T-cell (primary cell): Measurements from ENCODE around the gene CDH13. TPM values are rescaled to one million over a fixed set of nuclear protein-coding genes. Genes with fewer than 3 reads are reported as not detected.

Experiments
- ATAC-seq, 4 experiments: fragments of 200-7000 bp in 3 of 4; fragments of 150-1000 bp in 1 of 4; cut with Tn5 transposase; replicated peaks in 1 of 4; 1 replicate in 3 of 4; 2 replicates in 1 of 4; pipeline ENCODE4 v1.10.0; 2021; ENCODE audit warnings: moderate library complexity in 3 of 4, mild to moderate bottlenecking in 2 of 4, moderate number of reproducible peaks in 1 of 4
- CTCF ChIA-PET, 2 donors: fragments of 300-600 bp; sonication (Branson Sonifier 250); formaldehyde crosslinking; loops; one replicate each; lab custom pipeline; 2022; ENCODE audit warnings: antibody characterized with exemption in 2 of 2; lab: Charles Lee
- POLR2A ChIA-PET, 2 donors: fragments of 300-600 bp; sonication (Branson Sonifier 250); formaldehyde crosslinking; loops; one replicate each; lab custom pipeline; 2022; ENCODE audit warnings: antibody characterized with exemption in 2 of 2; lab: Charles Lee
- DNase-seq, 35 experiments: peaks; one replicate each; pipeline versions ENCODE4 v3.0.0 to v3.0.0-alpha.2; 2013 to 2023
- H3K27ac ChIP-seq: one replicate; pipeline ENCODE4 v1.5.1; 2013; ENCODE audit warnings: low read length
- H3K27me3 ChIP-seq, 2 experiments: replicated peaks in 1 of 2; 1 replicate in 1 of 2; 2 replicates in 1 of 2; pipeline versions ENCODE4 v1.6.1 to v1.7.0; 2013; ENCODE audit warnings: low read length in 1 of 2, mixed read lengths in 1 of 2; ENCODE audit not compliant: control insufficient read depth in 2 of 2, insufficient read depth in 2 of 2; ENCODE audit errors: extremely low read depth in 1 of 2
- H3K36me3 ChIP-seq, 2 donors: 1 replicate in 1 of 2; 2 replicates in 1 of 2; pipeline versions ENCODE4 v1.6.1 to v1.7.0; 2013; ENCODE audit warnings: low read length in 1 of 2; ENCODE audit not compliant: control insufficient read depth in 2 of 2, insufficient read depth in 1 of 2; ENCODE audit errors: extremely low read depth in 1 of 2
- H3K4me1 ChIP-seq, 2 experiments: 1 replicate in 1 of 2; 2 replicates in 1 of 2; pipeline versions ENCODE4 v1.6.1 to v1.7.0; 2013; ENCODE audit warnings: low read length in 2 of 2, mixed read lengths in 1 of 2; ENCODE audit not compliant: insufficient read depth in 2 of 2, control insufficient read depth in 1 of 2; ENCODE audit errors: extremely low read depth in 1 of 2
- H3K4me3 ChIP-seq, 2 donors: 1 replicate in 1 of 2; 2 replicates in 1 of 2; pipeline versions ENCODE4 v1.5.1 to v1.7.0; 2013; ENCODE audit warnings: mild to moderate bottlenecking in 2 of 2, low read length in 1 of 2, moderate library complexity in 1 of 2; ENCODE audit not compliant: control insufficient read depth in 1 of 2; ENCODE audit errors: extremely low read depth in 1 of 2
- H3K9me3 ChIP-seq: 2 replicates; pipeline ENCODE4 v1.7.0; 2013
- H3K27ac Mint-ChIP-seq, 2 donors: one replicate each; pipeline ENCODE4 v1.8.0; 2020 to 2021; ENCODE audit warnings: mild to moderate bottlenecking in 2 of 2, mixed read lengths in 2 of 2
- H3K27me3 Mint-ChIP-seq, 2 donors: one replicate each; pipeline ENCODE4 v1.8.0; 2021 to 2022; ENCODE audit warnings: mixed read lengths in 2 of 2
- H3K36me3 Mint-ChIP-seq: one replicate; pipeline ENCODE4 v1.8.0; 2021; ENCODE audit warnings: mixed read lengths
- H3K4me1 Mint-ChIP-seq, 3 donors: one replicate each; pipeline ENCODE4 v1.8.0; 2020 to 2022; ENCODE audit warnings: mixed read lengths in 3 of 3, mild to moderate bottlenecking in 1 of 3
- H3K4me3 Mint-ChIP-seq, 3 donors: one replicate each; pipeline ENCODE4 v1.8.0; 2020 to 2022; ENCODE audit warnings: mild to moderate bottlenecking in 3 of 3, mixed read lengths in 3 of 3, moderate library complexity in 3 of 3
- H3K9me3 Mint-ChIP-seq, 3 donors: one replicate each; pipeline ENCODE4 v1.8.0; 2020 to 2022; ENCODE audit warnings: mixed read lengths in 3 of 3
- WGBS: methylation state at CpG from one replicate; pipeline ENCODE4 v1.1.5; 2013; ENCODE audit warnings: missing lambda C conversion rate; ENCODE audit not compliant: insufficient coverage; 5-methylcytosine and 5-hydroxymethylcytosine counted together
- total RNA-seq, 35 experiments: library from RNA in 6 of 35; stranded (reverse) in 6 of 35; fragments of 120-200 nt in 1 of 35; gene quantifications; one replicate each; pipeline versions ENCODE4 v1.2.1 to v1.2.4 and lab custom pipeline; 2013 to 2026

The CDH13 gene
- total RNA-seq, 5 donors from 2014 or later (not counting 1 experiment from before 2014, with no cell fraction given), result not detected

DNA sequence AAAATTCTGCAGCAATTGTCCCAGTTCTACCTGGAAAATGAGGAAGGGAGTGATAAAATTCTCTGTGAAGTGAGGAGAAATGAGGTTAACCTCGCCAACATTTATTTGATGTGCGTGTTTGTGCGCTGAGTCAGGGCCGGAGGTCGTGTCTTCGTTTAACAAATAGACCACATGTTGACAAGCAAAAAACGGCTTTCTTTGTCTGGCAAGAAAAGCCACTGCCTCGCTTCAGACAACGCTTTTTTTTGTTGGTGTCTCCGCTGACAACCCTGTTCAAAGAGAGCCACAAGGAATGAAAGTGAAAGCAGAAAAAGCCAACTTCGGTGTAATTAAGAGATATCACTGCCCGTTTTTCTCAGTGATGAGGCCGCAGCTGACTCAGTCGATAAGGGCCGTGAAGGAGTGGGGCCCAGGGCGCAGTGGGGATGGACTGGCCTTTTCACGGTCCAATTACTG is 510.6 kb downstream of the CDH13 start:
- Histone ChIP-seq H3K36me3 (no peaks in the 10 kb centered on the region), H3K4me3 (peak overlapping the region in 1 of 2 donors; percentile 30), H3K27me3 (no peaks in the 10 kb centered on the region), H3K9me3 (no peaks in the 10 kb centered on the region), H3K4me1 (peaks cover 0 to 16% of the 10 kb centered on the region in 2 experiments), H3K27ac (peak overlapping the region; percentile 19)
- ChIA-PET POLR2A (no interaction called here), CTCF (no interaction called here)
- Mint-ChIP-seq H3K4me3 (peak overlapping the region; percentile 65 to 69 (median 66)), H3K27ac (peak overlapping the region; percentile 67 to 71), H3K4me1 (peaks cover 9 to 22% (median 15%) of the 10 kb centered on the region in 3 donors), H3K27me3 (no peaks in the 10 kb centered on the region), H3K9me3 (peaks cover 0 to under 1% (median 0%) of the 10 kb centered on the region in 3 donors), H3K36me3 (no peaks in the 10 kb centered on the region)
- WGBS, result 26% methylated on average over 17 of the region's 17 CpGs
- peak in 1 of 4 experiments; percentile 48 for ATAC-seq
- peak in 11 of 35 experiments; percentile 0 to 57 (median 9) for DNase-seq

DNA sequence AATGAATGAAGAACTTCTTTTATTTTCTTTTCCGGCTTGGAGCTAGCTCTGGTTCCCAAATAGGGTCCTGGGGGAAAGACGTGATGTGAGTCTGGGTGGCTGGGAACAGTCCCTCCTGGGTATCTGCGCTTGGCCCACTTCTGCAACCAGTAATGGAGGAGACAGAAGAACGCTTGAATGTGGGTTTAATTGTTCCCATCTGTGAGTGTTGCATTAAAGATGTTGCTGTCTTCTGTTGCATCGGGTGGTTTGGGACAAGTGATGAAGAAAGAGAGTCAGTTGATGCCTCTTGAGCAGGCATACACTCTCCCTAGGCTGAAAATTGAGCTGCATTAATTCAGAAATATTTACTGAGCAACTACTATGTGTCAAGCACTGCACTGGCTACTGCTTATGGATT is 511.1 kb downstream of the CDH13 start:
- H3K36me3 ChIP-seq, result no peaks in the 10 kb centered on the region
- Mint-ChIP-seq H3K9me3 (peaks cover 0 to 2% (median 0%) of the 10 kb centered on the region in 3 donors), H3K4me3 (peak overlapping the region in 2 of 3 donors; percentile 65 to 66), H3K36me3 (no peaks in the 10 kb centered on the region), H3K27ac (peak overlapping the region in 1 of 2 donors; percentile 64), H3K4me1 (peaks cover 9 to 22% (median 15%) of the 10 kb centered on the region in 3 donors), H3K27me3 (no peaks in the 10 kb centered on the region)
- peak overlapping the region; percentile 19 for H3K27ac ChIP-seq
- H3K27me3 ChIP-seq, result peaks cover 0 to 4% of the 10 kb centered on the region in 2 experiments
- H3K9me3 ChIP-seq, result no peaks in the 10 kb centered on the region
- 74% methylated on average over 4 of the region's 5 CpGs for WGBS
- ChIA-PET POLR2A (no interaction called here), CTCF (no interaction called here)
- no peak overlapping the region for H3K4me3 ChIP-seq
- ATAC-seq (no peak), DNase-seq (no peak)
- H3K4me1 ChIP-seq, result peaks cover 0 to 16% of the 10 kb centered on the region in 2 experiments

DNA sequence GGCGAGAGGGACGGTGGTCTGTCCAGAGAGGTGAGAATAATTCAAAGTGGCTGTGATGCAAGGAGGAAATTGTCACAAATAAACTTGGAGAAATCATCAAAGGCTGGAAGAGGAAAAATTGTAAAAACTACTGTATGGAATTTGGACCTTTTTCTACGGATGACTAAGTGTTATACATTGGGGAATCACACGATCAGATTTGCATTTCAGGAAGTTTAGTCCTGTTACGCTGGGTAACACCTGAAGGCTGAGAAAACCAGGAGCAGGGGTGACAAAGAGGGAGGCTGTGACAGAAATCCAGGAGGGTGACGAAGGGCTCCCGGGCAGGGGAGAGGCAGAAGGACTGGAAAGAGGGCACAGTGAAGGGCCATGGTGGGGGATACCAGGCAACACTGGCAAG is 511.7 kb downstream of the CDH13 start:
- H3K4me1 Mint-ChIP-seq, result peaks cover 9 to 22% (median 15%) of the 10 kb centered on the region in 3 donors
- Histone ChIP-seq H3K9me3 (no peaks in the 10 kb centered on the region), H3K4me3 (no peak overlapping the region), H3K4me1 (peaks cover 0 to 16% of the 10 kb centered on the region in 2 experiments), H3K27me3 (peaks cover 0 to 4% of the 10 kb centered on the region in 2 experiments), H3K36me3 (no peaks in the 10 kb centered on the region), H3K27ac (no peak overlapping the region)
- 84% methylated on average over 7 of the region's 7 CpGs for WGBS
- peaks cover 0 to 2% (median 0%) of the 10 kb centered on the region in 3 donors for H3K9me3 Mint-ChIP-seq
- CTCF ChIA-PET, result no interaction called here
- DNase-seq (no peak), ATAC-seq (no peak)
- POLR2A ChIA-PET, result no interaction called here
- no peaks in the 10 kb centered on the region for H3K27me3 Mint-ChIP-seq
- H3K36me3 Mint-ChIP-seq, result no peaks in the 10 kb centered on the region
- no peak overlapping the region for H3K27ac Mint-ChIP-seq
- H3K4me3 Mint-ChIP-seq, result no peak overlapping the region

DNA sequence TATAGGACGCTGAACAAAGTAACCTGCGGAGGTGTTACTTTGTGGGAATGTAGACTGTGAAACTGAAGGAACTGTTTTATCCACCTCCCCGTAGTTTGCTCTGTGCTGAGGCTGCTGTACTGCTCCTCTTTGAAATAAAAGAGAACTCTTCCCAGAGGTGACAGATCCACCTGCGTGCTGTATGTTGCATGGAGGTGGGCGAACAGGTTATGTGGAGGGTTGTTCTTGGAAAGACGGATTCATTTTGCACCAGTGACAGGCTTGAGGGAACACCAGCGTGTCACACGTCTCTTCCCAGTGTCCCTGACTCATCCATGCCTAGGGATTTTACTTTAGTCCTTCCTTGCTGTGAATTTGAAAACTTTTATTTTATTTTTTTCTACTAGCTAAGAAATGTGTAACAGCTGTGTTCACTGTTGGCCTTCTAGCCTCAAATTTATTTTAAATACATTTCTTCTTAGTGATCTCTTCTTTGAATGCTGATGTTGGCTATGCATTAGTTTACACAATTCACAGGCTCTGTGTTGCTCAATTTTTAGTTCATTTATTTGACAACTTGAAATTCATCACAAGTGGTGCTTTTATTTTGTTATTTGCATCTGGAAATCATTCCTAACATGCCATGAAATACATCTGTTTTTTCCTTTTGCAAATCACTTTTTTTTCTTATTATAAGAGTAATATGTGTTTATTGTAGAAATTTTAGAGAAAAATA is 512.4 kb downstream of the CDH13 start:
- H3K36me3 Mint-ChIP-seq, result no peaks in the 10 kb centered on the region
- peaks cover 9 to 22% (median 15%) of the 10 kb centered on the region in 3 donors for H3K4me1 Mint-ChIP-seq
- ChIA-PET CTCF (no interaction called here), POLR2A (no interaction called here)
- H3K4me3 Mint-ChIP-seq, result no peak overlapping the region
- Histone ChIP-seq H3K4me1 (peaks cover 0 to 16% of the 10 kb centered on the region in 2 experiments), H3K4me3 (no peak overlapping the region), H3K27ac (no peak overlapping the region), H3K27me3 (peaks cover 0 to 4% of the 10 kb centered on the region in 2 experiments), H3K36me3 (no peaks in the 10 kb centered on the region), H3K9me3 (no peaks in the 10 kb centered on the region)
- no peak for DNase-seq
- H3K27me3 Mint-ChIP-seq, result no peaks in the 10 kb centered on the region
- no peak overlapping the region for H3K27ac Mint-ChIP-seq
- ATAC-seq, result no peak
- 94% methylated on average over 3 of the region's 8 CpGs for WGBS
- H3K9me3 Mint-ChIP-seq, result peaks cover 0 to 2% (median 0%) of the 10 kb centered on the region in 3 donors

GRCh38 chr16:83143788-83144187 is 517.0 kb downstream of the CDH13 start:
- H3K27me3 ChIP-seq, result peaks cover 0 to 4% of the 10 kb centered on the region in 2 experiments
- CTCF ChIA-PET, result no interaction called here
- H3K4me1 Mint-ChIP-seq, result no peaks in the 10 kb centered on the region
- H3K36me3 Mint-ChIP-seq, result no peaks in the 10 kb centered on the region
- DNase-seq (no peak), ATAC-seq (no peak)
- peaks cover 0 to 2% (median 0%) of the 10 kb centered on the region in 3 donors for H3K9me3 Mint-ChIP-seq
- H3K27ac Mint-ChIP-seq, result no peak overlapping the region
- POLR2A ChIA-PET, result no interaction called here
- no peak overlapping the region for H3K27ac ChIP-seq
- no peaks in the 10 kb centered on the region for H3K9me3 ChIP-seq
- no peak overlapping the region for H3K4me3 Mint-ChIP-seq
- H3K4me1 ChIP-seq, result no peaks in the 10 kb centered on the region
- no peaks in the 10 kb centered on the region for H3K36me3 ChIP-seq
- WGBS, result 57% methylated on average over 1 of the region's 8 CpGs
- H3K27me3 Mint-ChIP-seq, result no peaks in the 10 kb centered on the region
- no peak overlapping the region for H3K4me3 ChIP-seq

GRCh38 chr16:83145297-83145696 is 518.5 kb downstream of the CDH13 start:
- CTCF ChIA-PET, result no interaction called here
- POLR2A ChIA-PET, result no interaction called here
- no peak overlapping the region for H3K27ac Mint-ChIP-seq
- Histone ChIP-seq H3K27me3 (peaks cover 0 to 4% of the 10 kb centered on the region in 2 experiments), H3K9me3 (no peaks in the 10 kb centered on the region), H3K36me3 (no peaks in the 10 kb centered on the region), H3K4me3 (no peak overlapping the region), H3K4me1 (no peaks in the 10 kb centered on the region), H3K27ac (no peak overlapping the region)
- DNase-seq, result no peak
- H3K4me1 Mint-ChIP-seq, result no peaks in the 10 kb centered on the region
- H3K9me3 Mint-ChIP-seq, result peaks cover 0 to 2% (median 0%) of the 10 kb centered on the region in 3 donors
- H3K27me3 Mint-ChIP-seq, result no peaks in the 10 kb centered on the region
- H3K36me3 Mint-ChIP-seq, result no peaks in the 10 kb centered on the region
- ATAC-seq, result no peak
- 100% methylated on average over 3 of the region's 5 CpGs for WGBS
- H3K4me3 Mint-ChIP-seq, result no peak overlapping the region
